Uterine smooth muscle cell (primary cell): ENCODE data around the gene CRIP1. TPM values are rescaled to one million over a fixed set of nuclear protein-coding genes. Genes with fewer than 3 reads are reported as not detected.

Source experiments
- total RNA-seq: library from RNA; depleted of rRNA; stranded (reverse); fragments of >200 nt; gene quantifications from 2 replicates; pipeline ENCODE4 v1.2.3, GENCODE V29; 2014

CRIP1 gene
- 0.11 and 0.50 TPM in 2 replicates for total RNA-seq

GRCh38 chr14:105486163-105486973, at the start of gene CRIP1:
Gene CRIP1, plus strand, starts transcription at chr14:105486886. Its CDS starts 374 bp downstream, at chr14:105487260.

GRCh38 chr14:105474483-105475268, 12.0 kb upstream of the CRIP1 start, which contains the start of gene CRIP2:
Gene CRIP2, plus strand, starts transcription at chr14:105474821. Its CDS starts 42 bp downstream, at chr14:105474863.

GRCh38 chr14:105490572-105491365, 4.1 kb downstream of the CRIP1 start, which contains the start of gene TEDC1:
Gene TEDC1, plus strand, starts transcription at chr14:105491246. Its CDS starts 130 bp downstream, at chr14:105491376.

GRCh38 chr14:105525861-105526775, 39.4 kb downstream of the CRIP1 start, which contains the start of gene TMEM121:
Gene TMEM121, plus strand, starts transcription at chr14:105526583. Its CDS starts 2,252 bp downstream, at chr14:105528835.

Other genes with a start within 250 kb of the CRIP1 start
- gene BTBD6, start 238.4 kb upstream of the CRIP1 start, total RNA-seq = 61.2 and 78.5 TPM in 2 replicates
- gene BRF1, start 185.9 kb upstream of the CRIP1 start, total RNA-seq = 47.0 and 49.2 TPM in 2 replicates
- 34.5 and 65.5 TPM in 2 replicates for gene PACS2, start 172.1 kb upstream of the CRIP1 start, total RNA-seq
- gene TEX22, start 88.3 kb upstream of the CRIP1 start, total RNA-seq = 0.11 and 0.25 TPM in 2 replicates
- 30.7 and 43.5 TPM in 2 replicates for gene MTA1, start 67.1 kb upstream of the CRIP1 start, total RNA-seq
- 37.4 and 50.0 TPM in 2 replicates for gene CRIP2, start 12.1 kb upstream of the CRIP1 start, total RNA-seq
- 8.9 and 20.5 TPM in 2 replicates for gene TEDC1, start 4.4 kb downstream of the CRIP1 start, total RNA-seq
- 9.2 and 10.7 TPM in 2 replicates for gene TMEM121, start 39.7 kb downstream of the CRIP1 start, total RNA-seq